OCI-LY1 (cell line): ENCODE data around the gene CAMK1G.

Source experiments
- H2AFZ ChIP-seq: fragments of 200-600 bp; sonication (generic), shearing (Covaris generic); 2 replicates; pipeline ENCODE4 v1.6.0; 2014; ENCODE audit warnings: antibody characterized with exemption, mild to moderate bottlenecking, low read length
- H3F3A ChIP-seq: fragments of 200-600 bp; sonication (generic), shearing (Covaris generic); 2 replicates; pipeline ENCODE4 v1.6.0; 2014; ENCODE audit warnings: mild to moderate bottlenecking, antibody characterized with exemption, low read length, moderate library complexity; ENCODE audit not compliant: insufficient read depth
- H3K27ac ChIP-seq: fragments of 200-600 bp; sonication (generic); 2 replicates; pipeline ENCODE4 v1.5.1; 2014; ENCODE audit warnings: low read length, mixed run types, mild to moderate bottlenecking, low read depth; ENCODE audit not compliant: poor library complexity, severe bottlenecking
- H3K27me3 ChIP-seq: fragments of 200-600 bp; sonication (generic); 2 replicates; pipeline ENCODE4 v1.6.0; 2014; ENCODE audit warnings: antibody characterized with exemption, mild to moderate bottlenecking, low read length, moderate library complexity; ENCODE audit not compliant: insufficient read depth
- H3K36me3 ChIP-seq: fragments of 200-600 bp; sonication (generic); 2 replicates; pipeline ENCODE4 v1.6.1; 2014; ENCODE audit warnings: mild to moderate bottlenecking, antibody characterized with exemption, low read length, moderate library complexity, mixed read lengths; ENCODE audit not compliant: insufficient read depth
- H3K4me1 ChIP-seq: fragments of 200-600 bp; sonication (generic); 2 replicates; pipeline ENCODE4 v1.5.1; 2014; ENCODE audit warnings: mild to moderate bottlenecking, low read length, moderate library complexity; ENCODE audit not compliant: insufficient read depth, severe bottlenecking
- H3K4me2 ChIP-seq: fragments of 200-600 bp; sonication (generic), shearing (Covaris generic); 2 replicates; pipeline ENCODE4 v1.6.1; 2014; ENCODE audit warnings: low read length
- H3K4me3 ChIP-seq: fragments of 200-600 bp; sonication (generic); 2 replicates; pipeline ENCODE4 v1.5.1; 2014; ENCODE audit warnings: low read length, low read depth, mild to moderate bottlenecking, mixed read lengths; ENCODE audit not compliant: poor library complexity, severe bottlenecking
- H3K79me2 ChIP-seq: fragments of 200-600 bp; shearing (Covaris generic); 2 replicates; pipeline ENCODE4 v1.6.1; 2016; ENCODE audit warnings: mixed run types, low read length, mixed read lengths; ENCODE audit not compliant: insufficient read depth
- H3K9ac ChIP-seq: fragments of 200-600 bp; sonication (generic), shearing (Covaris generic); 2 replicates; pipeline ENCODE4 v1.6.1; 2014; ENCODE audit warnings: mild to moderate bottlenecking, low read length, mixed read lengths
- H3K9me2 ChIP-seq: fragments of 200-600 bp; sonication (generic), shearing (Covaris generic); 2 replicates; pipeline ENCODE4 v1.6.1; 2014; ENCODE audit warnings: low read depth, mild to moderate bottlenecking, low read length, mixed read lengths
- H3K9me3 ChIP-seq: fragments of 200-600 bp; shearing (Covaris generic); 2 replicates; pipeline ENCODE4 v1.6.1; 2014; ENCODE audit warnings: low read length, mixed read lengths
- H4K20me1 ChIP-seq: fragments of 200-600 bp; sonication (generic), shearing (Covaris generic); 2 replicates; pipeline ENCODE4 v1.6.0; 2016; ENCODE audit warnings: mild to moderate bottlenecking, low read length; ENCODE audit not compliant: insufficient read depth
- EZH2 ChIP-seq: fragments of 200-600 bp; sonication (generic), shearing (Covaris generic); IDR thresholded peaks from 2 replicates; pipeline ENCODE4 v1.8.0; 2017; ENCODE audit warnings: borderline replicate concordance, mixed run types, mild to moderate bottlenecking, antibody characterized with exemption, low read length, moderate library complexity, mixed read lengths
- TF ChIP-seq, protein P1 (sequence below): fragments of 200-600 bp; sonication (generic), shearing (Covaris generic); IDR thresholded peaks from 2 replicates; pipeline ENCODE4 v1.5.1; 2017; ENCODE audit warnings: mild to moderate bottlenecking, antibody characterized with exemption, low read length, moderate library complexity, mixed read lengths

The CAMK1G gene

DNA sequence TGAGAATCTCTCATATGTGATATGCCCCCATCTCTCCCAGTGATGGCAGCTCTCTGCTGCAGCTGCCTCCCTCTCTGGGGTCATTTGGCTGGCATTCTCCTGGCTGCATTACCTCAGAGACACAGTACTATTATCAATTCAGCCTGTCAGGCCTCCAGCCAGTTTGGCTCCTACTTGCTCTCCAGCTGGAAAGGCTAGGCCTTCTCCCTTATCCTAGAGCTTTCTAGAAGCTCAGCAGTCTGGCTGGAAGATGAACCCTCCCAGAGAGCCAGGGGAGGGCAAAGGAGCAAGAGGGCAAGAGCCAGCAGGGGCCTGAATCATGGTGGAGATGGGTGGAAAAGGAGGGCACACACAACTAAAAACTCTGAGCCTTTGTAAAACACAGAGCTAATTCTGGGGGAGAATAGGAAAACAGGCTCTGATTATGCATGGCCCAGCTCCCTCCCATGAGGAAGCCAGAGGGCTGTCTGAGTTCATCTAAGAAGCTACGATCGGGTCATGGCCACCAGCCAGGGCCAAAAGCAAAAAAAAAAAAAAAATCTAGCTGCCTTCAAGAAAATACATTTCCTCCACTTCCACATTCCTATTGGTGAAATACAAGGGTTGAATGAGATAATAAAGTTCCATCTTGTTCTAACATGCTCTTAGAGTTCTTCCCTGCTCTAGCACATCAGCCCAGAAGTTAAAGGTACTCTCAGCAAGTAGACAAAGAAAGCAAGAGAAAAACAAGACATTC is 59.9 kb downstream of the CAMK1G start:
- no peaks in the 10 kb centered on the region for H3K36me3 ChIP-seq
- no peak overlapping the region for H3K4me3 ChIP-seq
- no peak for TF ChIP-seq EZH2
- no peaks in the 10 kb centered on the region for H3K79me2 ChIP-seq
- H4K20me1 ChIP-seq = no peaks in the 10 kb centered on the region
- no peak overlapping the region for H3K27ac ChIP-seq
- no peaks in the 10 kb centered on the region for H3K9me2 ChIP-seq
- no peaks in the 10 kb centered on the region for H3K27me3 ChIP-seq
- no peak overlapping the region for H2AFZ ChIP-seq
- H3K9me3 ChIP-seq = no peaks in the 10 kb centered on the region
- H3K4me2 ChIP-seq = no peak overlapping the region
- no peak overlapping the region for H3K9ac ChIP-seq
- H3F3A ChIP-seq = no peaks in the 10 kb centered on the region
- no peaks in the 10 kb centered on the region for H3K4me1 ChIP-seq

DNA sequence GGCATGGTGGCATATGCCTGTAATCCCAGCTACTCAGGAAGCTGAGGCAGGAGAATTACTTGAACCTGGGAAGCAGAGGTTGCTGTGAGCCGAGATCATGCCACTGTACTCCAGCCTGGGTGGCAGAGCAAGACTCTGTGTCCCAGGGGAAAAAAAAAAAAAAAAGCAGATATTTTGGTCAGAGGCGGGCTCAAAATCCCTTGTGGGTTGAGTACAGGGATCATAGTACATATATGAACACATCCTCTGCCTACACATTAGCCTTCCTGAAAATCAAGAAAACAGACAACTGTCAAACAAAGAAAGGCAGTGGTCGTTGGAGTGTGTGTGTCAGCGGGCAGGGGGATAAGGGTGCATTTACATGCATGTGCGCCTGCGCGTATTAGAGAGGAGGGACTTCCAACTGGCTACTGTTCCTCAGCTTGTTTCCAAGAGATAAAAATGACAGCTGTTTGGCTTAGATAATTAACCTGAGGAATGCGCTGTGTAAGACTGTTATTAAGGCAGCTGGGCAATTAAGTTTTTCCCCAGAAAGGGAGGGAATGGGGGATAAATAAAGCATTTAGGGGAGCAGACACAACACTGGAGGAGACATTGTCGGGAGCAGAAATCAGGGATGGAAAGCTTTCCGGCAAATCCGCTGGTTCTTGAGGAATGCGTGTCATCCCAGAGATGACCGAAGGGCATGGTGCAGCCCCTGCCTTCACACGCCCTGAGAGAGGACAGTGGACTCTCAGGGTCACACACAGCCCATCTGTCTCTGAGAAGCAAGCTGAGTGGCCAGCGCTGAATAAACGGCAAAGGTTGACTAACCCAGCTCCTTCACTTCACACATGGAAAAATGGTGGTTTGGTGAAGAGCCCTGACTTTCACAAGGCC is 62.3 kb downstream of the CAMK1G start:
- Histone ChIP-seq H3K27ac (no peak overlapping the region), H3F3A (no peaks in the 10 kb centered on the region), H4K20me1 (no peaks in the 10 kb centered on the region), H3K79me2 (no peaks in the 10 kb centered on the region), H2AFZ (no peak overlapping the region), H3K27me3 (no peaks in the 10 kb centered on the region), H3K4me3 (no peak overlapping the region), H3K4me2 (no peak overlapping the region), H3K9ac (no peak overlapping the region), H3K9me2 (no peaks in the 10 kb centered on the region), H3K4me1 (no peaks in the 10 kb centered on the region), H3K36me3 (no peaks in the 10 kb centered on the region), H3K9me3 (no peaks in the 10 kb centered on the region)
- TF ChIP-seq EZH2 = no peak
- TF ChIP-seq, protein P1, sequence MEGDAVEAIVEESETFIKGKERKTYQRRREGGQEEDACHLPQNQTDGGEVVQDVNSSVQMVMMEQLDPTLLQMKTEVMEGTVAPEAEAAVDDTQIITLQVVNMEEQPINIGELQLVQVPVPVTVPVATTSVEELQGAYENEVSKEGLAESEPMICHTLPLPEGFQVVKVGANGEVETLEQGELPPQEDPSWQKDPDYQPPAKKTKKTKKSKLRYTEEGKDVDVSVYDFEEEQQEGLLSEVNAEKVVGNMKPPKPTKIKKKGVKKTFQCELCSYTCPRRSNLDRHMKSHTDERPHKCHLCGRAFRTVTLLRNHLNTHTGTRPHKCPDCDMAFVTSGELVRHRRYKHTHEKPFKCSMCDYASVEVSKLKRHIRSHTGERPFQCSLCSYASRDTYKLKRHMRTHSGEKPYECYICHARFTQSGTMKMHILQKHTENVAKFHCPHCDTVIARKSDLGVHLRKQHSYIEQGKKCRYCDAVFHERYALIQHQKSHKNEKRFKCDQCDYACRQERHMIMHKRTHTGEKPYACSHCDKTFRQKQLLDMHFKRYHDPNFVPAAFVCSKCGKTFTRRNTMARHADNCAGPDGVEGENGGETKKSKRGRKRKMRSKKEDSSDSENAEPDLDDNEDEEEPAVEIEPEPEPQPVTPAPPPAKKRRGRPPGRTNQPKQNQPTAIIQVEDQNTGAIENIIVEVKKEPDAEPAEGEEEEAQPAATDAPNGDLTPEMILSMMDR = no peak

DNA sequence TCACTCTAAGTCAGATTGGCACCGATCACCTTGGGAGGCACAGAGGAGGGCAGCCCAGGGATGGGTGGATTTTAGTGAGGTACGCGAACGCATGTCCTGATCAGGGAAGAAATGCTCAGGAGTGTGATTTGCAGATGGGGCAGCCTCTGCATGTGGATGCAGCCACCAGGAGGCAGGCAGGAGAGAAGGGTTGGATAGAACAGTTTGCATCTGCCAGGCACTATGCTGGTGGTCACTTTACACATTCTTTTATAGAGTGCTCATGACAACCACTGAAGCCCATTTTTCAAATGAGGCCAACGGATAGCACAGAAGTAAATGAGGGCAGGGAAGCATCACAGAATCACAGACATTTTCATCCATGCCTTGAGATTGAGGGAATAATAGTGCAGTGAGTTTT is 63.0 kb downstream of the CAMK1G start:
- no peak overlapping the region for H3K9ac ChIP-seq
- TF ChIP-seq, protein P1 = no peak
- TF ChIP-seq EZH2 = no peak
- no peaks in the 10 kb centered on the region for H3K79me2 ChIP-seq
- no peak overlapping the region for H3K4me3 ChIP-seq
- no peaks in the 10 kb centered on the region for H3K9me3 ChIP-seq
- no peak overlapping the region for H3K27ac ChIP-seq
- H3K27me3 ChIP-seq = no peaks in the 10 kb centered on the region
- no peaks in the 10 kb centered on the region for H3K4me1 ChIP-seq
- no peaks in the 10 kb centered on the region for H4K20me1 ChIP-seq
- H3K9me2 ChIP-seq = no peaks in the 10 kb centered on the region
- H3K4me2 ChIP-seq = no peak overlapping the region
- no peaks in the 10 kb centered on the region for H3K36me3 ChIP-seq
- no peak overlapping the region for H2AFZ ChIP-seq
- H3F3A ChIP-seq = no peaks in the 10 kb centered on the region
